IgD-negative memory B cell (primary cell): ENCODE measurements around the gene FAM240A. TPM values are rescaled to one million over a fixed set of nuclear protein-coding genes. Genes with fewer than 3 reads are reported as not detected.
A peak's percentile ranks its signal among the peaks of the same experiment; 100 is the strongest.
"Not testable (repeated sequence)": the region's sequence is repeated elsewhere in the genome, so short reads cannot be mapped to it uniquely, and the experiment has no call there.

Experiments used
- H3K27ac Mint-ChIP-seq, 3 donors: one replicate each; pipeline ENCODE4 v1.8.0; 2020 to 2022; ENCODE audit warnings: mild to moderate bottlenecking in 3 of 3, mixed read lengths in 3 of 3, moderate library complexity in 1 of 3
- H3K27me3 Mint-ChIP-seq: one replicate; pipeline ENCODE4 v1.8.0; 2021; ENCODE audit warnings: mixed read lengths
- H3K36me3 Mint-ChIP-seq: one replicate; pipeline ENCODE4 v1.8.0; 2020; ENCODE audit warnings: mild to moderate bottlenecking, mixed read lengths
- H3K4me1 Mint-ChIP-seq, 3 donors: one replicate each; pipeline ENCODE4 v1.8.0; 2020 to 2022; ENCODE audit warnings: mixed read lengths in 3 of 3, mild to moderate bottlenecking in 1 of 3
- H3K4me3 Mint-ChIP-seq, 4 donors: one replicate each; pipeline ENCODE4 v1.8.0; 2020 to 2022; ENCODE audit warnings: mild to moderate bottlenecking in 4 of 4, mixed read lengths in 4 of 4, moderate library complexity in 3 of 4
- H3K9me3 Mint-ChIP-seq, 3 donors: one replicate each; pipeline ENCODE4 v1.8.0; 2020 to 2021; ENCODE audit warnings: mixed read lengths in 3 of 3, mild to moderate bottlenecking in 1 of 3
- polyA plus RNA-seq: library from polyadenylated mRNA; unstranded; fragments of 300-500 nt; fragmentation: Illumina TruSeq; gene quantifications from one replicate; pipeline ENCODE4 v1.2.3, GENCODE V29; 2021

FAM240A gene
- polyA plus RNA-seq, 1 donor from 2014 or later: not detected

- H3K9me3 Mint-ChIP-seq: no peaks in the 10 kb centered on the region
- H3K4me3 Mint-ChIP-seq: no peak overlapping the region
- H3K27ac Mint-ChIP-seq: no peak overlapping the region
- H3K36me3 Mint-ChIP-seq: peaks cover 3% of the 10 kb centered on the region
- peaks cover 2% of the 10 kb centered on the region for H3K27me3 Mint-ChIP-seq
- no peaks in the 10 kb centered on the region for H3K4me1 Mint-ChIP-seq
Measured at GRCh38 chr3:46578973-46579755, 33.2 kb upstream of the FAM240A start.

- H3K4me3 Mint-ChIP-seq: no peak overlapping the region
- no peaks in the 10 kb centered on the region for H3K9me3 Mint-ChIP-seq
- H3K4me1 Mint-ChIP-seq: no peaks in the 10 kb centered on the region
- no peak overlapping the region for H3K27ac Mint-ChIP-seq
- peaks cover 2% of the 10 kb centered on the region for H3K27me3 Mint-ChIP-seq
- peaks cover 3% of the 10 kb centered on the region for H3K36me3 Mint-ChIP-seq
Measured at GRCh38 chr3:46579756-46580286, 32.5 kb upstream of the FAM240A start.

GRCh38 chr3:46580675-46581074 is 31.6 kb upstream of the FAM240A start:
- H3K27me3 Mint-ChIP-seq: peaks cover 2% of the 10 kb centered on the region
- no peaks in the 10 kb centered on the region for H3K4me1 Mint-ChIP-seq
- no peak overlapping the region for H3K27ac Mint-ChIP-seq
- H3K4me3 Mint-ChIP-seq: no peak overlapping the region
- H3K36me3 Mint-ChIP-seq: peaks cover 3% of the 10 kb centered on the region
- H3K9me3 Mint-ChIP-seq: no peaks in the 10 kb centered on the region

- Mint-ChIP-seq H3K27ac (no peak overlapping the region), H3K4me3 (no peak overlapping the region), H3K36me3 (peaks cover 3% of the 10 kb centered on the region), H3K27me3 (no peaks in the 10 kb centered on the region), H3K4me1 (no peaks in the 10 kb centered on the region), H3K9me3 (no peaks in the 10 kb centered on the region)
Measured at GRCh38 chr3:46584598-46585467, 27.5 kb upstream of the FAM240A start.

GRCh38 chr3:46585799-46586693 is 26.3 kb upstream of the FAM240A start:
- H3K9me3 Mint-ChIP-seq: no peaks in the 10 kb centered on the region
- H3K27ac Mint-ChIP-seq: no peak overlapping the region
- H3K27me3 Mint-ChIP-seq: peaks cover 2% of the 10 kb centered on the region
- H3K36me3 Mint-ChIP-seq: peaks cover 3% of the 10 kb centered on the region
- no peaks in the 10 kb centered on the region for H3K4me1 Mint-ChIP-seq
- H3K4me3 Mint-ChIP-seq: peak overlapping the region in 1 of 4 donors; percentile 46

- H3K36me3 Mint-ChIP-seq: peaks cover 3% of the 10 kb centered on the region
- H3K9me3 Mint-ChIP-seq: no peaks in the 10 kb centered on the region
- H3K4me1 Mint-ChIP-seq: no peaks in the 10 kb centered on the region
- H3K4me3 Mint-ChIP-seq: no peak overlapping the region
- H3K27ac Mint-ChIP-seq: no peak overlapping the region
- peaks cover 5% of the 10 kb centered on the region for H3K27me3 Mint-ChIP-seq
Measured at GRCh38 chr3:46586738-46587246, 25.5 kb upstream of the FAM240A start.

- not testable (repeated sequence) for H3K4me1 Mint-ChIP-seq, H3K36me3 Mint-ChIP-seq, H3K4me3 Mint-ChIP-seq, H3K27me3 Mint-ChIP-seq, H3K9me3 Mint-ChIP-seq, H3K27ac Mint-ChIP-seq
Measured at GRCh38 chr3:46587268-46587667, 25.1 kb upstream of the FAM240A start.

- H3K9me3 Mint-ChIP-seq: no peaks in the 10 kb centered on the region
- H3K4me1 Mint-ChIP-seq: no peaks in the 10 kb centered on the region
- H3K4me3 Mint-ChIP-seq: no peak overlapping the region
- H3K27me3 Mint-ChIP-seq: peaks cover 7% of the 10 kb centered on the region
- H3K36me3 Mint-ChIP-seq: no peaks in the 10 kb centered on the region
- no peak overlapping the region for H3K27ac Mint-ChIP-seq
Measured at GRCh38 chr3:46593274-46593862, 19.0 kb upstream of the FAM240A start.

- peak overlapping the region in 1 of 3 donors; percentile 3 for H3K27ac Mint-ChIP-seq
- peaks cover 7% of the 10 kb centered on the region for H3K27me3 Mint-ChIP-seq
- H3K9me3 Mint-ChIP-seq: no peaks in the 10 kb centered on the region
- no peak overlapping the region for H3K4me3 Mint-ChIP-seq
- no peaks in the 10 kb centered on the region for H3K36me3 Mint-ChIP-seq
- no peaks in the 10 kb centered on the region for H3K4me1 Mint-ChIP-seq
Measured at GRCh38 chr3:46593979-46594378, 18.3 kb upstream of the FAM240A start.

- no peaks in the 10 kb centered on the region for H3K9me3 Mint-ChIP-seq
- peaks cover 0 to under 1% (median 0%) of the 10 kb centered on the region in 3 donors for H3K4me1 Mint-ChIP-seq
- H3K36me3 Mint-ChIP-seq: no peaks in the 10 kb centered on the region
- no peak overlapping the region for H3K27ac Mint-ChIP-seq
- H3K4me3 Mint-ChIP-seq: no peak overlapping the region
- H3K27me3 Mint-ChIP-seq: peaks cover 7% of the 10 kb centered on the region
Measured at GRCh38 chr3:46594723-46595122, 17.6 kb upstream of the FAM240A start.

GRCh38 chr3:46595819-46596314 is 16.5 kb upstream of the FAM240A start:
- no peak overlapping the region for H3K4me3 Mint-ChIP-seq
- no peaks in the 10 kb centered on the region for H3K9me3 Mint-ChIP-seq
- H3K27ac Mint-ChIP-seq: no peak overlapping the region
- peaks cover 0 to 2% (median 0%) of the 10 kb centered on the region in 3 donors for H3K4me1 Mint-ChIP-seq
- peaks cover 5% of the 10 kb centered on the region for H3K27me3 Mint-ChIP-seq
- H3K36me3 Mint-ChIP-seq: no peaks in the 10 kb centered on the region

- H3K27me3 Mint-ChIP-seq: no peaks in the 10 kb centered on the region
- H3K36me3 Mint-ChIP-seq: no peaks in the 10 kb centered on the region
Measured at GRCh38 chr3:46599590-46599989, 12.7 kb upstream of the FAM240A start.

GRCh38 chr3:46603446-46604046 is 8.8 kb upstream of the FAM240A start:
- Mint-ChIP-seq H3K27me3 (no peaks in the 10 kb centered on the region), H3K4me1 (peaks cover 0 to 2% (median 0%) of the 10 kb centered on the region in 3 donors), H3K27ac (peak overlapping the region in 1 of 3 donors; percentile 55), H3K36me3 (no peaks in the 10 kb centered on the region), H3K4me3 (no peak overlapping the region), H3K9me3 (no peaks in the 10 kb centered on the region)

More at GRCh38 chr3:46599590-46599989, 12.7 kb upstream of the FAM240A start:
- H3K27ac Mint-ChIP-seq: no peak overlapping the region
- no peak overlapping the region for H3K4me3 Mint-ChIP-seq
- no peaks in the 10 kb centered on the region for H3K9me3 Mint-ChIP-seq
- H3K4me1 Mint-ChIP-seq: peaks cover 0 to 2% (median 0%) of the 10 kb centered on the region in 3 donors
